GM19452 (cell line): ENCODE measurements around the gene TBX6.
A peak's percentile ranks its signal among the peaks of the same experiment; 100 is the strongest.

Source experiments
- ATAC-seq: cut with Tn5 transposase; IDR thresholded peaks from one replicate; pipeline ENCODE4 v1.9.1; 2021; ENCODE audit not compliant: unreplicated experiment

The TBX6 gene

DNA sequence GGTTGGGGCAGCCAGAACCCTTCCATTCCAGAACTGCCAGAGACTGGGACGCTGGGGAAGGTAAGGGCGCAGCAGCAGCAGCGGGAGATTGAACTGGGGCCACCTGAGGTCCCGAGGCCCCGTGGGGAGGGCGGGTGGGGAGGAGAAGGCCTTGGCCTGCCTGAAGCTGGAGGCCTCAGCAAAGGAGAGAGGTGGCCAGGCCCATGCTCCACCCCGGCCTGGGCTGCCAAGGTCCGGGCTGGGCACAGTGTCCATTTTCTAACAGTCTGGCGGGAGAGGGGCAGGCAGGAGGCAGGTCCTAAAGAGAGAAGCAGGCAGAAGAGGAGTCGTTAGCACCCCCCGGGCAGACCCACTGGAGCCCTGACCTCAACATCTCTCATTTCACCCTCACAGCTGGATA lies 22.7 kb upstream of the TBX6 start:
- no peak for ATAC-seq

DNA sequence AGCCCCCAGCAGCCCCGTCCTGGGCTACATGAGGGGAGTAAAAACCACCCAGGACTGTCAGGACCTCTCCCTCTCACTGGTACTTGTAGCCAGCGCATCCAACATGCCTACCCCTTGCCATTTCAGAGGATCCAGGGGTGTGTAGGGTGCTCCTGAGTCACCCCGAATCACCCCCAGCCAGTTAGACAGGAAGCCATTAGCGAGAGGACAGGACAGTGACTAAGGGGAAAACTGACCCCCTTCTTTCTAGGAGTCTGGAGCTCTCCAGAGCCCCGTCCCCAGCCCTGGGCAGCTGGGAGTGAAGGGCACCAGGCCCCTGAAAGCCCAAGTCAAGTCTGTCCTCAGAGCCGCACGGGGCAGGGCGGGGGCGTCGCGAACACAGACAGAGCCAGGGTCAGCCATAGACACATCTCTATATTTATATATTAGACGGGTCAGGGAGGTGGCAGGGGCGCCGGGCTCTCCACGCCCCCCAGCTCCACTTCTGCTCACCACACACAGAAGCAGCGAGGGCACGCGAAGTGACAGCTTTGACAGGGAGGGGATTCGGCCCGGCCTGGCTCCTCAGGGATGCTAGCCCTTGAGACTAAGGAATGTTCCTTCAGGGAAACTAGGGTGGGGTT lies 22.1 kb upstream of the TBX6 start:
- no peak for ATAC-seq

DNA sequence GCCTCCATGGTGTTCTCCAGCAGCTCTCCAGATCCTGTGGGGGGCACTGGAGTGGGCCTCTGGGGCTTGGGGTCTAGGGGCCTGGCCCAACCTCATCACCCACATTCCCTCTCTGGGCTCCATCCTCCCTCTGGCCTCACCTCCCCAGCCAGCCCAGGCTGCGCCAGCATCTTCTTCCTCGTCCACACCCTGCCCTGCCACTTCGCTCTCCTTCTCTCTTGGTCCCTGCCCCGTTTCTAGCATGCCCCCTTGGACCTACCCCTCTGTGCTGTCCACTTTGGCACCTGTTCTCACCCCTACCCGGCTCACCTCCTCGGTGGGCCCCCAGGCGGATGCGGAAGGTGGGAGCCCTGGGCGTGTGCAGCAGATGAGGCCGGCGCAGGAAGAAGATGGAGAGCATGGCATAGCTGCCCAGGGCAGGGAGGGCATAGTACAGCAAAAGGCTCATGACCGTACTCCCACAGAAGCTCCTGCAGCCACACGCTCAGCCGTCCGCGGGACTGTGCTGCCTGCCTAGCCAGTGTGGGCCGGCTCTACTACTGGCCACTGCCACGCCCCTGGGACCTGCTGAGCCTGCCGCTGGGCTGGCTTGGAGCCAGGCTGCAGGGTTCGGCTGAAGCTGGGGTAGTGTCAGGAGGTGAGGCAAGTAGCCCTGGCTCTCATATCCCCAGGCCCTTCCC lies 21.4 kb upstream of the TBX6 start, which contains the start of gene GDPD3:
Gene GDPD3 (minus strand): TSS at position 507 of the 680 bp plus-strand sequence. CDS start 59 bp downstream, at position 448.
- no peak for ATAC-seq

DNA sequence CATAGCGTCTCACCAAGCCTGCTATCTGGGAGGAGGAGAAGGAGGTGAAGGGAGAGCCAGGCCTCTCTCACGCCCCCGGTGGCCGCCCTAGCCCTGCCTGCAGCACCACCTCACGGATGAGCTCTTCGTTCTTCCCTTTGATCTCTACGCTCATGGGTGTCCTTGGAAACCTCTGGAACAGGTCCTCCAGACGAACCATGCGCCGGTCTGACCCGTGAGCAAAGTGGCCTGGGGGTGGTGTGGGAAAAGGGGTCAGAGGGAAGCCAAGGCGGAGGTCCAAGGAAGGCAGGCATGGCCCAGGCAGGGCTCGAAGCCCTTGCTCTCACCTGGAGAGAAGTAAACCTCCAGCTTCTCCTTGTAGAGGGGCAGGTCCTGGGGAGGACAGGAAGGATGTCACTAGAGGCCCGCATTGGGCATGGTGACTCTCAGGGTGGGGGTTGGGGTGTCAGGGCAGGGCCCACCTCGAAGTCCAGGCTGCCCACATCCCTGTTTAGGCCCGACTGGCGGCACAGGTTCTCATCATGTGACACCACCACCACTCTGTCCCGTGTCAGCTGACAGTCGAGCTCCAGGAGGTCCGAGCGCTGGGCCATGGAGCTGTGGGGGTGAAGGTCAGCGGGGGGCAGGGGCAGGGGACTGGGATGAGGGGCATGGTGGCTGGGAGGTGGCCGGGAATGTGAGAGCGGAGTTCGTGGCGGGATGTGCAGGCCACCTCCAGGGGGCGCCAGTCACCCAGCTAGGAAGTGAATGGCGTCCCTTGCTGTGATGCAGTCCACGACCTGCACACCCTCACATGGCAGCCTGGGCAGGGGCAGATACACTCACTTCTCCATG lies 20.7 kb upstream of the TBX6 start:
- ATAC-seq: no peak

DNA sequence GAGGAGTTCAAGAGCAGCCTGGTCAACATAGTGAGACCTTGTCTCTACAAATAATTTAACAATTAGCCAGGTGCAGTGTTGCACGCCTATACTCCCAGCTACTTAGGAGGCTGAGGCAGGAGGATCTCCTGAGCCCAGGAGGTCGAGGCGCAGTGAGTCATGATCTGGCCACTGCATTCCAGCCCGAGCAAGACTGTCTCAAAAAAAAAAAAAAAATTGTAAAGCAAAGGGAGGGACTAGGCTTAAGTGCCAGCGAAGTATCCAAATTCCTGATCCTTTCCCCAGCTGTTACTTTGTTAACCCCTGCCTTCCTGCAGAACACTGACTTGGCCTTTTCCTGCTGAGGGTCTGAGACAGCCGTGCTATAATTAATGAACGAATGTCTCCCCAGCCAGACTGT lies 18.9 kb upstream of the TBX6 start:
- ATAC-seq: no peak

DNA sequence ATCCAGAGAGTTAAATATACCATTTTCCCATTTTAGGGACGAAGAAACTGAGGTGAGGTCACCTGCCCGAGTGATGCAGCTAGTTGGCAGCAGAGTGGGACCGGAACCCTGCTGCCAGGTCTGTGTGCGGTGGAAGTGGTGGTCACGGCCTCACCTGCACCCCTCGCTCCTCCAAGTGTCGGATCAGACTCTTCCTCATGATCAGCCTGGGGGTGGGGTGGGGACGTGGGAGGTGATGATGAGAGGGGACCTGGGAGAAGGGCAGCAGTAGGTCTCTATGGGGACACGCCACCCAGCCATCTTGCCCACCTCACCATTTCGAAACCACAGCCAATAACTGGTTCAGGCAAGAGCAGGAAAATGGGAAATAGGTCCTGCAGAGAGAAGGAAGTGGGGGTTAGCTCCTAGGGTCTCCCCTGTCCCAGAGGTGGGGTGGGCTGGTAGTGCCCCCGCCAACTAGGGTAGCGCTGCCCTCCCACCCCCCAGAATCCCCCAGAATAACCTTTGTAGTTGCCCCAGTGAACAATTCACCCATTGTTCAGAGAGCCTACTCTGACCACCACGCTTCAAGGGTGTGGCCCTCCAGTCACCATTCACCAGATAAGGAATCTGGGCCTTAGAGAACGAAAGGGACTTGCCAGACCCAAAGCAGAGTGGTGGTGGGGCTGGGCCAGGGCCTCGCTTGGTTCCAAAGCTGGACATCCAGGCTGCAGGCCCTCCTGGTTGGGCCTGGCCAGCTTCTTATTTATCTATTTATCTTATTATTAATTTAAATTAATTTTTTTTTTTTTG lies 16.5 kb upstream of the TBX6 start:
- no peak for ATAC-seq

DNA sequence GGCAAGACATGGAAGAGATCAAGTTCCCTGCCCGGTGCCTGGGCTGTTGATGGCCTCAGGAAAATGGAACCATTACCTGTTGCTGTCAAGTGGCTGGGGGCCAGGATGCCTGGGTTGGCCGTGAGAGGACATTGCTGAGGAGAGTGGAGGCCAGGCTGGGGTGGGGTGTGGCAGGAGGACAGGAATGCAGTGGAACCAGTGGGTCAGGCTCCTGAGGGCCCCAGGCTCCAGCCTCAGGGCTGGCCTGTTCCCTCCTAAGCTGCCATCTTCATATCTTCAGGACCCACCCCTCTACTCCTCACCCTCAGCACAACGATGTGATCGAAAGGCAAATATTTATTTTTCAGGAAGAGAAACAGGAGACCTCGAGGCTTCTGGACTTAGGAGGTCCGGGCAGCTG lies 12.8 kb upstream of the TBX6 start:
- no peak for ATAC-seq

DNA sequence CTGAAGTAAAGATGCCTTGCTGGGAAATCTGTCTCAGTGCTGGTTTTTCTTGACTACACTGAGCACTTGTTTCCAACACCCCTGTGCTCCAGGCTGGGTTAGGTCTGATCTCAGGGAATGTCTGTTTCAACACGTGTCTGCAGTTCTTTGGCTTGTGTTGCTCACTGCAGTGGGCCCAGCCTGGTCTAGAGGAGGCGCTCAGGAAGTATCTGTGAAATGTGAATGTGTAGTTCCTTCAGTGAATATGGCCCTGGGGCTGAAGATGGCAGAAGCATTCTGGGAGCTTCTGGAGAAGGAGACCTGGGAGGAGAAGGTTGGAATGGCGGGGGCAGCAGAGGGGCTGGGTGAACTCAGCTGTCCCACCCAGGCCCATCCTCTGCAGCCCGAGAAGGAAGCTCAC lies 12.4 kb upstream of the TBX6 start:
- no peak for ATAC-seq

DNA sequence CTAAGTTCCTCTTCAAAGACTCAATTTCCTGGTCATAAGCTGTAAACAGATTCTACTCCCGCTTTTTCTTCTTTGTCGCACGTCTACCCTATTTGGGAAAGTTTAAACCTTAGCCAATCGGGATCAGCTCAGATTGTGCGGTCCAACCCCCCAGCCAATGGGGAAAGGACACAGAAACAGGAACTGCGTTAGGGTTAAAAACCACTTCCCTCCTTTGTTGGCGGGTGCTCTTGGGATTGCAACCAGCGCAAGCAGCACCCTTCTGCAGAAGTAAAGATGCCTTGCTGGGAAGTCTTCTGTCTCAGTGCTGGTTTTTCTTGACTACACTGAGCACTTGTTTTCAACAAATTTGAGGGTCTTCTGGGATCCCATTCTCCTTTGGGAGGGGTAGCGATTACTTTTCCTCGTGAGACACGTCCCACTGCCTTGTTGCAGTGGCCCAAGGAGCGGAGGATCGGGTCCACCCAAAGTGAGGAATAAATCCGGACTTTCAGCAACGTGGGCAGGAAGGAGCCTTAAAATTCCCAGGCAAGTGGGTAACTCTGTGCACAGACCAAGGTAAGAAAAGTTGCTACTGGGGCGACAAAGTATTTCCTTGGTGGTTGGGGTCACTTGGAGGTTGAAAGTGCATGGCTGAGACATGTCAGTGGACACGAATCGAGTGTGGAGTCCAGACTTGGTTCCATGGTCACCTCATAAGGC lies 5.3 kb upstream of the TBX6 start:
- no peak for ATAC-seq

DNA sequence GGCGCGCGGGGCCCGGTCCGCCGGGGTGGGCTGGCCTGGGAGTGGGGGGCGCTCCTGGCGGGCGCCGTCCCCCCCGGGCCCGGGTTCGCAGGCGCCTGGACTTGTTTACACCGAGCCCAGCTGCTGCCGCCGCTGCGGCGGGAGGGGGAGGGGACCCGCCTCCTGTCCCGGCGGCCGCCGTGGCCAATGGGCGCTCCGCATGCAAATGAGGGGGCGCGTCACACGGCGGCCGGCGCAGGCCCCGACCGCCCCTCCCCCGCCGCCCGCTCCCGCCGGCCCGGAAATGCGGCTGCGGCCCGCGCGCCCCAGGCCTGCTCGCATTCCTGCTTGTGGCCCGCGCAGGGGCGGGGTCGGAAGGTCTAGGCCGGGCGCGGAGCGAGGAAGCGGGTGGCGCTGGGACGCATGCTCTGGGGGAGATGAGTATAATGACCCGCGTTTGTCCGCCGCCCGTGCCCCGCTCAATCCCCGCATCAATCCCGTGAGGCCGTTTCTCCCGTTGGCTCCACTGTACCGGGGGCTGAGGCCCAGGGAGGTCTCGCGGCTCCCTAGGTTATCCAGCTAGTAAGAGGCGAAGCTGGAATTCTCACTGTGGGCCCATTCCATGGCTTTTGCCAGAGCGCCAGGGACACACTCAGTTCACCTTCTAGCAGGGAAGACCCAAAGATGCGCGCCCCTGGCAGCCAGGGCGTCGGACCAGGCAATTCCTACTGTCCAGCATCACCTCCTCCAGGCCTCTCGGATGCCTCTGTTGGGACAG lies 4.6 kb upstream of the TBX6 start, which contains the start of gene YPEL3:
Gene YPEL3 (minus strand): TSS at position 109 of the 757 bp plus-strand sequence. CDS start 731 bp downstream, outside the sequence.
- no peak for ATAC-seq

DNA sequence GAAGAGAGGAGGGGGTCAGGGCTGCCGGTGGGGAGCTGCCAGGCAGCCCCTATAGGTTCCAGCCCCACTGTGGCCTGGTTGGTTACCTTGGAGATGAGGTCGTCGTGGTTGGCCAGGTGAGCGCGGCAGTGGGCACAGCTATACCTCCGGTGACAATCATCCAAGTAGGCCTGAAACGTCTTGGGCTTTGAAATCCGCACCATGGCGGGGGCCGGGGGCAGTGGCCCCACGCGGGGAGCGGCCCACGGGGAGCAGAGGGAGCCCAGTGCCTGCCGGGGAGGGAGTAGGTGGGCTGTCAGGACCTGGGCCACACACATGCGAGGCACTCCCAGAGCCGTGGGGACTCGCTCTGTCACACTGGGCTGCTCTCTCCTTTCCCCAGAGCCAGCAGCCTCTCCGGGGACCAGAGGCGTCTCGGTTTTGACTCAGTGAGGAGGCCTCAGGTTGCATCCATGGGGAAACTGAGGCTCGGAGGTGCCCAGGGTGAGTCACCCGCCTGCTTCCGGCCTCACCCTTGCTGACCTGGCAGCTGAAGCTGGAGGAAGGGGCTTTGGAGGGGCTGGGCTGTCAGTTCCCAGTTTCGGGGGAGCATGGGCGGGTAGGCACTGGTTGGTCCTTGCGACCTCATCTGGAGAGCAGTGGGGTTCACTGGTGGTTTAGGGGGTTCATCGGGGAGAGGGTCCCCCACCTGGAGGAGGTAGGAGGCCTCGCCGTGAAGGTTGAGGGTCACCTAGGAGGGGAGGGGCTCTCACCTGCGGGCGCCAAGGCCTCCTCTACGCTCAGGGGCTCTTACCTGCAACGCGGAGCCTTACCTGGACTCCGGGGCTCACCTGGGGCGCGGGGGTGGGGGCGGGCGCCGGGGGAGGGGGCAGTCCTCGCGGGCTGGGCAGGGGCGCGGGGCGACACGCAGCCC lies 3.7 kb upstream of the TBX6 start:
- ATAC-seq: no peak

DNA sequence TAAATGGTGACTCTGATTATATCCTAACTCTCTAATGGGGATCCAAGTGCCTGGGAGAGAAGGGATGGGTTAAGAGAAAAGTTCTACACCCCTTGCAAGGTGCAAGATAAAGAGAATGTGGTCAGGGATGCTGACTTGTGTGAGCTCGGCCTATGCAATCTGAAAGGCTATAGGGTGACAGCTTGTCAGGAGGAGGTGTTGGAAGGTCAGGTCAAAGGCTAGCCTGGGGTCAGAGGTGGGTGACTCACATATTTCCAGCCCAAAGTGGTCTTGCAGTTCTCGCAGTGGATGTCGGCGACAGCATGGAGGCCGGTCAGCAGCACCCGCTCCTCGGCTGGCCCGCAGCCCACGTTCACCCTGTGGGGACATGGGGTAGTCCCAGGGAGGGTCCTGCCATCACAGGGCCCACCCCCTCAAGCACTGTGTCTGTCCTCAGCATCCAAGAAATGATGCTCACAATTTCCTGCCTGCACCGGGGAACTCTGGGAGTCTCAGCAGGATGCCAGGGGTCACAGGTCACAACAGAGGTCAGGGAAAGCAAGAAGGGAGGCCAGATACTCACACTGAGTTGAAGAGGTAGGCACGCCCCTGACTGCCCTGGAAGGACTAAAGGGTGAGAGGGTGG lies 2.9 kb upstream of the TBX6 start:
- ATAC-seq: no peak

DNA sequence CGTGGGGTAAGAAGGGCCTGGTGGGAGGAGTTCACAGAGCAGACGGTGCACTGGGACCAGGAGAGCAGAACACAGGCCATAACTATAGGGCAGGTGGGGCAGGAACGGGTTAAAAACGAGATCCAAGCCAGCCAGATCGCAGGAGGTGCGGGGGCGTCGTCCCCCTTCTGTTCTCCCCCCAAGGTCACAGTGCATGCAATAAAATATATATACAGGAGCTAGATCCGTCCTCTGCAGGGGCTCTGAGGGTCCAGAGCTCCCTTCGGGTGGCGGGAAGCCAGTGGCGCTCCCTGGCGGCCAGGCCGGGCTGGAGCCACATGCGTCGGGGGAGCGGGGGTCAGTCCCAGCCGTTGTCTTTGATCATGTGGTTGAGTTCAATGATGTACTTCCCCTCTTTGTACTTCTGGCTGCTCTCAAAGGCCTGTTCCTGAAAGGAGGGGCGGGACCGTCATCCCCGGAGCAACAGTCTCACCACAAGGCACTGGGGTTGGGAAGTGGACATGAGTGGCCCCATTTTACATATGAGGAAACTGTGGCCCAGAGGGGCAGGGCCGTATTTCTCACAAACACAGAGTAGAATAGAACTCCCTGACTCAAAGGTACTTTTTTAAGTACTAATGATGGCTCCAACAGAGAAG lies 768 bp upstream of the TBX6 start:
- ATAC-seq: peak; percentile 47

DNA sequence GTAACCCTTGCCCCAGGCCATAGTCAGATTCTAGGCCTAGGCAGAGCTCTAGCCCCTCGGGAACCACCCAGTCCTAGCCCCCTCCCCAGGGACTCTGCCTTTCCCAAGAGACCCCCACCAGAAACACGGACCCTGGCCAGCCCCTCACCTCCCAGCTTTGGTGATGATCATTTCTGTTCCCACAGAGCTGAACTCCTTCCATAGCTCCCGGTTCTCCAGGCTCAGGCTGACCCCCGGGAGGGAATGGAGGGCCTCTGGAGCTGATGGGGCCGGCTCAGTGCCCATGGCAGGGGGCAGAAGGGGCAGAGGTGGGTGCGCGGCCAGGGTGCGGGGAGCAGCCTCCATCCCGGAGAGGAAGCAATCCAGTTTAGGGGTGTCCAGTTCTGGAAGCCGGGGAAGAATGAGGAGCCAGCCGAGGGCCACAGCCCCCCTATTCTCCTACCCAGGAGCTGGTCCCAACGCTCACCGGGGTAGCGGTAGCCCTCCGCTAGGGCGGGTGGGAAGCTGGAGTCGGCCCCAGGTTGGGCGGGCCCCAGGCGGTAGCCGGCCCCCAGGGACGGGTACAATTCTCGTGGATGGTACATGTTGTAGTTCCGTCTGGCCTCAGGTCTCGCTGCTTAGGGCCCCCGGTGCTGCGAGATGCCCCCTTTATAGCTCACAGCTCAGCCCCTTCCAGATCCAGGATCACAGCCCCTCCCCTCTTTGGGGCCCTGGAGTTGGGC lies 953 bp downstream of the TBX6 start:
- no peak for ATAC-seq

DNA sequence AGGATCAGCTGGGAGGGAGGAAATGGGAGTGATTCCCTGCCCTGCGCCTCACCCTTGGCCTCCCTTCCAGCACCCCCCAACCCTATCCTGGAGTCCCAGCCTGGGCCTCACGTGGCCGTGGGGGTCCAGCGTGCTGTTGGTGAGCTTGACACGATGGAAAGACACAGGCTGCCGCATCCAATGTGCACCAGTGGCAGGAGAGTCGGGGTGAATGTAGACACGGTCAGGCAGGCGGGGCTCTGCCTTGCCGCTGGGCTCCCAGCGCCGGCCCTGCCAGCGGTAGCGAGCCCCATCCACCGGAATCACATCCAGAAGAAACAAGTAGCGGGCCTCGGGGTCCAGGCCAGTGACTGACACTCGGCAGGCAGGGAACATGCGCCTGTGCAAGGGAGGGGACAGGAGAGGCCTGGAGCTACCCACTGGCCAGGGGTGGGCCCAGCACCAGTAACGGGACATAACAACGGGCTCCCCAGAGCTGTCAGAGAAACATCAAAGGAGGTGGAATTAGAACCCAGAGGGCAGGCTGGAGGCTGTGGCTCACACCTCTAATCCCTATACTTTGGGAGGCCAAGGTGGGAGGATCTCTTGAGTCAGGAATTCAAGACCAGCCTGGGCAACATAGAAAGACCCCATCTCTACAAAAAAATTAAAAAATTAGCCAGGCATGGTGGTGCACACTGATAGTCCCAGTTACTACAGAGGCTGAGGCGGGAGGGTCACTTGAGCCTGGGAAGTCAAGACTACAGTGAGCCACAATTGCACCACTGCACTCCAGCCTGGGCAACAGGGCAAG lies 2.7 kb downstream of the TBX6 start:
- no peak for ATAC-seq

DNA sequence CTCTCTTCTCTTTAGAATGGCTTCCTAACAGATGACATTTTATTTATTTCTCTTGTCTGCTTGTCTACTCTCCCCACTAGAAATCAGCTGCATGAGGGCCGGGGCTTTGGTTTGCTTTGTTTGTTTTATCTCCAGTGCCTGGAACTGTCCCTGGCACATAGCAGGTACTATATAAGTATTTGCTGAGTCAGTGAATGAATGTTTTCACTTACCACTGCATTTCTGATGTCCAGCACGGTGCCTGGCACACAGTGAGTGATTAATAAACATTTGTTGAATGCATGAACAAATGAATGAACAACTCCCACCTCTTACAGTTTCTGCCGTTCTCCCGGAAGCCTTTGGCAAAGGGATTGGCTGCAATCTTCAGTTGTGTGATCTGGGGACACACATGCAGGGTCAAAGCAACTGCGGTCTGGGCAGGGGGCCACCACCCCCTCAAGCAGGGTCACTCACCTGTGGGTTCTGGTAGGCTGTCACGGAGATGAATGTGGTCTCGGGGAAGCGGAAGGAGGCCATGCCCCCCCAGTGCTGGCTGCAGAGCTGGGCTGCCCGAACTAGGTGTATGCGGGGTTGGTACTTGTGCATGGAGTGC lies 3.4 kb downstream of the TBX6 start:
- ATAC-seq: no peak
